H1 (cell line): Measurements from ENCODE around the gene THRB.

Source experiments
- GABPA ChIP-seq: IDR thresholded peaks from 2 replicates; pipeline ENCODE4 v1.6.1; 2011; ENCODE audit warnings: mild to moderate bottlenecking, low read length, moderate library complexity, borderline replicate concordance; ENCODE audit not compliant: insufficient read depth
- MAX ChIP-seq: IDR thresholded peaks from 2 replicates; pipeline ENCODE4 v1.6.1; 2012; ENCODE audit warnings: inconsistent platforms
- SIN3A ChIP-seq, 2 experiments: IDR thresholded peaks in 1 of 2; conservative IDR thresholded peaks in 1 of 2; 2 replicates each; pipeline ENCODE4 v1.6.1; 2011 to 2012; ENCODE audit warnings: low read length in 2 of 2, improper control_type of control experiment in 1 of 2, low read depth in 1 of 2, mild to moderate bottlenecking in 1 of 2

GRCh38 chr3:24396338-24396737 is 98.3 kb downstream of the THRB start:
- no peak for TF ChIP-seq MAX
- TF ChIP-seq GABPA = no peak
- TF ChIP-seq SIN3A (conservative IDR thresholded peaks at IDR 0.05 in 1 of 2, IDR thresholded peaks at IDR 0.05 in 1 of 2; ENCODE audit: low read depth in 1 of 2, low read length in 2 of 2) = no peak
